Esophagus squamous epithelium (tissue), 5 donors: ENCODE results near the gene RNF212. TPM values are rescaled to one million over a fixed set of nuclear protein-coding genes. Genes with fewer than 3 reads are reported as not detected.

Source experiments
- DNase-seq: peaks from one replicate; lab custom pipeline; 2025; lab: John Stamatoyannopoulos, UW
- H3K27ac ChIP-seq, 4 donors: fragments of 200-600 bp; sonication (generic); one replicate each; pipeline ENCODE4 v1.5.1; 2016 to 2019; ENCODE audit warnings: mild to moderate bottlenecking in 1 of 4
- H3K27me3 ChIP-seq, 4 donors: fragments of 200-600 bp; sonication (generic); 1 replicate in 3 of 4; 2 replicates in 1 of 4; pipeline versions ENCODE4 v1.5.1 to v1.6.0; 2017 to 2021; ENCODE audit warnings: antibody characterized with exemption in 1 of 4
- H3K36me3 ChIP-seq, 3 donors: fragments of 200-600 bp; sonication (generic); one replicate each; pipeline ENCODE4 v1.5.1; 2016 to 2019
- H3K4me1 ChIP-seq, 3 donors: fragments of 200-600 bp; sonication (generic); one replicate each; pipeline ENCODE4 v1.5.1; 2017 to 2019
- H3K4me3 ChIP-seq, 4 donors: fragments of 200-600 bp; sonication (generic); 1 replicate in 3 of 4; 2 replicates in 1 of 4; pipeline ENCODE4 v1.5.1; 2016 to 2019; ENCODE audit warnings: mild to moderate bottlenecking in 2 of 4, moderate library complexity in 1 of 4
- H3K9me3 ChIP-seq, 3 donors: fragments of 200-600 bp; sonication (generic); one replicate each; pipeline ENCODE4 v1.5.1; 2016 to 2019
- POLR2A ChIP-seq, 4 donors: fragments of 450-650 bp; IDR thresholded peaks; one replicate each; pipeline ENCODE4 v1.6.1; 2017; ENCODE audit warnings: antibody characterized with exemption in 4 of 4, mild to moderate bottlenecking in 4 of 4, moderate library complexity in 3 of 4
- WGBS, 2 donors: methylation state at CpG; one replicate each; pipeline ENCODE4 v1.1.5; 2018; 5-methylcytosine and 5-hydroxymethylcytosine counted together
- intact Hi-C: fragments of 100-400 bp; cut with DNase I; formaldehyde crosslinking; loops from one replicate; pipeline ENCODE4 v1.15.0; 2022
- total RNA-seq, 4 donors: library from RNA; depleted of rRNA; stranded (reverse); fragments of >200 nt; gene quantifications; one replicate each; pipeline ENCODE4 v1.1.0, GENCODE V29; 2016
- TF ChIP-seq, protein P1 (sequence below), 6 experiments: fragments of 450-650 bp in 4 of 6; fragments of 200-600 bp in 2 of 6; sonication (generic) in 2 of 6; IDR thresholded peaks; one replicate each; pipeline ENCODE4 v1.5.1; 2016 to 2019; ENCODE audit warnings: antibody characterized with exemption in 6 of 6, mild to moderate bottlenecking in 4 of 6, moderate library complexity in 4 of 6
- donor health status: DM: yes; HTN: yes; CAD: no.

The RNF212 gene
- total RNA-seq, 4 donors from 2014 or later, result 0.53 to 6.3 (median 1.9) TPM

DNA sequence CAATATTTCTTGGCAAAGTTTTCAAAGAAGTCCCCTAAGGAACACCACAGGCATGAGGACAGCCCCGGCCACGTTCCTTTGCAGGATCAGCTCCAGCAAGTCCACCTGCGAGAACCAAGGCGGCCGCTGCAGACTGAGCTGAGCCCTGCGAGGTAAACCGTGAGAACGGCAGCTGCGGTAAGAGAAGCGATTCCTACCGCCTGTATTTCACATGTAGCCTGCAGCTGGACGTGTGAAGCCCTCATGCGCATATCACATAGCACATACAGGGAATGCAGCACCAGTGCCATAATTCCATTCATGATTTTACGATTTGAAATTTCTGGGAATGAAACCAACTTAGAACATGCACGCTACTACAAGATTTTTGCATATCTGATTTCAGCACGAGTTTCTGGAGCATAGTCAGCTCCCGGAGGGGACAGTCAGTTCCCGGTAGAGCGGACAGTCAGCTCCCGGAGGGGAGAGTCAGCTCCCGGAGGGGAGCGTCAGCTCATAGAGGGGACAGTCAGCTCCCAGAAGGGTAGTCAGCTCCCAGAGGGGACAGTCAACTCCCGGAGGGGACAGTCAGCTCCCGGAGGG lies 60.2 kb downstream of the RNF212 start:
- TF ChIP-seq, protein P1, sequence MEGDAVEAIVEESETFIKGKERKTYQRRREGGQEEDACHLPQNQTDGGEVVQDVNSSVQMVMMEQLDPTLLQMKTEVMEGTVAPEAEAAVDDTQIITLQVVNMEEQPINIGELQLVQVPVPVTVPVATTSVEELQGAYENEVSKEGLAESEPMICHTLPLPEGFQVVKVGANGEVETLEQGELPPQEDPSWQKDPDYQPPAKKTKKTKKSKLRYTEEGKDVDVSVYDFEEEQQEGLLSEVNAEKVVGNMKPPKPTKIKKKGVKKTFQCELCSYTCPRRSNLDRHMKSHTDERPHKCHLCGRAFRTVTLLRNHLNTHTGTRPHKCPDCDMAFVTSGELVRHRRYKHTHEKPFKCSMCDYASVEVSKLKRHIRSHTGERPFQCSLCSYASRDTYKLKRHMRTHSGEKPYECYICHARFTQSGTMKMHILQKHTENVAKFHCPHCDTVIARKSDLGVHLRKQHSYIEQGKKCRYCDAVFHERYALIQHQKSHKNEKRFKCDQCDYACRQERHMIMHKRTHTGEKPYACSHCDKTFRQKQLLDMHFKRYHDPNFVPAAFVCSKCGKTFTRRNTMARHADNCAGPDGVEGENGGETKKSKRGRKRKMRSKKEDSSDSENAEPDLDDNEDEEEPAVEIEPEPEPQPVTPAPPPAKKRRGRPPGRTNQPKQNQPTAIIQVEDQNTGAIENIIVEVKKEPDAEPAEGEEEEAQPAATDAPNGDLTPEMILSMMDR (IDR thresholded peaks at IDR 0.05), result no peak

DNA sequence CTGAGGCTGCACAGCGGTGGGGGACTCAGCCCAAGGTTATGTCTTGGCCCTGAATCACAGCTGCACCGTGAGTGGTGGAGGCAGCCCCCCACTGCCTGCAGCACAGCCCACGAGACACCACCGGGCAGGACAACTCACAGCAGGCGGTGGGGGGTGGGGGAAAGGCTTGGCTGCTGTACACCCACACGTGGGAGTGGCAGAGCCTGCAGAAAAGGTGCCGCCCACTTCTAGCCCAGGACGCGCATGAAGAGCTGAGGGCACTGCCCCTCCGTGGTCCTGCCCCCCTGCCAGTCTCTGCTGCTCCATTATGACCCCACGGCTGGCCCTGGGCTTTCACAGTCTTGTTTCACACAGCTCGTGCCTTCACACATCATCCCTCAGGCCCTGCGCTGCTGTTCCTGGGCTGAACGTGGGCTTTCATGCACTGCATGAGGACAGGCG lies 61.1 kb downstream of the RNF212 start:
- H3K27me3 ChIP-seq, result peaks cover 0 to 89% (median 0%) of the 10 kb centered on the region in 4 donors
- intact Hi-C loops, result no loop called here

More for the DNA sequence above, 60.2 kb downstream of the RNF212 start:
- no peaks in the 10 kb centered on the region for H3K9me3 ChIP-seq
- intact Hi-C loops, result no loop called here
- no peak overlapping the region for H3K27ac ChIP-seq
- no peaks in the 10 kb centered on the region for H3K36me3 ChIP-seq
- no peak for DNase-seq
- H3K27me3 ChIP-seq, result peaks cover 0 to 96% (median 0%) of the 10 kb centered on the region in 4 donors
- H3K4me1 ChIP-seq, result peaks cover 4 to 29% (median 12%) of the 10 kb centered on the region in 3 donors
- WGBS, 2 donors, result 21 to 31% methylated on average over 16 to 17 of the region's 24 CpGs
- H3K4me3 ChIP-seq, result peak overlapping the region in 1 of 4 donors; percentile 37

DNA sequence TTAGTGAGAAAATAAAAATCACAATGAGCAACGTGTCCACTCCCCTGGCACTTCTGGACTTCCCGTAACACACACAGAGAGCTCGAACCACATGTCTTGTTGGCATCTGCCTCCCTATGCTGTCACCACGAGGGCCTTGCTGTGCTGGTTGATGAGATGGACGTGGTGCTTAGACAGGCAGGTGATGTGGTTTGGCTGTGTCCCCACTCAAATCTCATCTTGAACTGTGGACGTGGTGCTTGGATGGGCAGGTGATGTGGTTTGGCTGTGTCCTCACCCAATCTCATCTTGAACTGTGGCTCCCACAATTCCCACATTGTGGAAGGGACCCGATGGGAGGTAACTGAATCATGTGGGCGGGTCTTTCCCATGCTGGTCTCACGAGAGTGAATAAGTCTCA lies 61.9 kb downstream of the RNF212 start:
- intact Hi-C loops, result no loop called here
- H3K36me3 ChIP-seq, result no peaks in the 10 kb centered on the region
- no peaks in the 10 kb centered on the region for H3K9me3 ChIP-seq
- TF ChIP-seq POLR2A (IDR thresholded peaks at IDR 0.05), result no peak
- TF ChIP-seq, protein P1 (IDR thresholded peaks at IDR 0.05), result no peak
- no peak overlapping the region for H3K4me3 ChIP-seq
- no peak overlapping the region for H3K27ac ChIP-seq
- H3K4me1 ChIP-seq, result peaks cover 12 to 44% (median 24%) of the 10 kb centered on the region in 3 donors
- DNase-seq, result no peak
- peaks cover 0 to 85% (median 0%) of the 10 kb centered on the region in 4 donors for H3K27me3 ChIP-seq
- WGBS, 2 donors, result 57 to 81% methylated on average over 7 to 9 of the region's 9 CpGs

More for the DNA sequence above, 61.1 kb downstream of the RNF212 start:
- Histone ChIP-seq H3K27ac (no peak overlapping the region), H3K4me1 (peaks cover 7 to 38% (median 19%) of the 10 kb centered on the region in 3 donors), H3K36me3 (no peaks in the 10 kb centered on the region), H3K9me3 (no peaks in the 10 kb centered on the region), H3K4me3 (no peak overlapping the region)
- TF ChIP-seq, protein P1 (IDR thresholded peaks at IDR 0.05), result no peak
- no peak for TF ChIP-seq POLR2A (IDR thresholded peaks at IDR 0.05)
- 50 to 56% methylated on average over 4 to 10 of the region's 15 CpGs for WGBS, 2 donors
- no peak for DNase-seq

DNA sequence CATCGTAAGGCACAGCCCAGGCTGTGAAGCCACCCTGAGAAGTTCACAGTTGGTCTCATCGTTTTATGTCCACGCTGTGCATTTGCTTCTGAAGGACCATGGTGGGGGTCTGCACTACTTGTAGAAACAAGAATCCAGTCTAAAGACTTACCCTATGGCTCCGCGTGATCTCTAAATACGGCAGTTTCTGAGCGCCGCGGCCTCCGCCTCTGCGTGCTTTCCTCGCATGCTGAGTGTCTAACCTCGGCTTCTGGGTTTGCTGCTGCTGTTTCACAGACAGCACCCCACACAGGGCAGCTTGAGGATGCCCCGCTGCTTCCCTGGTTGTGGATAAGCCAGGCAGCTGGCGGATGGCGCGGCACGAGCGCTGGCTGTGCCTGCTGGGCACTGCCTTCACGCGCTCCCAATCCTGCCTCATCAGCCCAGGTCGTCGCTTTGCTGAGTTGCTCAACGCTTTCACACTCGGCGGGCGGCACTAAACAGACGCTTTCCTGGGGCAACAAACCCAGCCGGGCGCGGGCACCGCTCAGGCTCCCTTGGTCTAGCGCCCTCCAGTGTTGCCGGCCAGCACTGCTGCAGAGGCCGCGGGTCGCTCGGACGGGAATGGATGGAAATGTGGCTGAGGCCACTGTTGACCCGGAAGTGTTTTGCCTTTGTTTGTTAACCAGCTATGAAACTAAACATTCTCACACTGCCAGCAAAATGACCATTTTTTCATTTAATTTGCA lies 62.7 kb downstream of the RNF212 start:
- H3K4me1 ChIP-seq, result peaks cover 12 to 40% (median 24%) of the 10 kb centered on the region in 3 donors
- WGBS, 2 donors, result 72 to 81% methylated on average over 28 to 34 of the region's 40 CpGs
- no peak for DNase-seq
- TF ChIP-seq, protein P1 (IDR thresholded peaks at IDR 0.05), result peak in 2 of 6 experiments; percentile 15 to 24
- TF ChIP-seq POLR2A (IDR thresholded peaks at IDR 0.05), result no peak
- H3K27ac ChIP-seq, result no peak overlapping the region
- H3K4me3 ChIP-seq, result no peak overlapping the region
- no peaks in the 10 kb centered on the region for H3K9me3 ChIP-seq
- H3K27me3 ChIP-seq, result peaks cover 0 to 82% (median 0%) of the 10 kb centered on the region in 4 donors
- intact Hi-C loops, result no loop called here
- no peaks in the 10 kb centered on the region for H3K36me3 ChIP-seq

GRCh38 chr4:1049591-1049905 lies 63.8 kb downstream of the RNF212 start:
- DNase-seq, result no peak
- 69 to 95% methylated on average over 6 to 15 of the region's 21 CpGs for WGBS, 2 donors
- Histone ChIP-seq H3K36me3 (no peaks in the 10 kb centered on the region), H3K4me3 (no peak overlapping the region), H3K27me3 (peaks cover 0 to 82% (median 0%) of the 10 kb centered on the region in 4 donors), H3K9me3 (no peaks in the 10 kb centered on the region), H3K4me1 (peaks cover 12 to 47% (median 25%) of the 10 kb centered on the region in 3 donors), H3K27ac (no peak overlapping the region)
- intact Hi-C loops, result no loop called here
- TF ChIP-seq, protein P1 (IDR thresholded peaks at IDR 0.05), result no peak
- TF ChIP-seq POLR2A (IDR thresholded peaks at IDR 0.05), result no peak
